Measurements from ENCODE around the gene SLC35B2.

DNA sequence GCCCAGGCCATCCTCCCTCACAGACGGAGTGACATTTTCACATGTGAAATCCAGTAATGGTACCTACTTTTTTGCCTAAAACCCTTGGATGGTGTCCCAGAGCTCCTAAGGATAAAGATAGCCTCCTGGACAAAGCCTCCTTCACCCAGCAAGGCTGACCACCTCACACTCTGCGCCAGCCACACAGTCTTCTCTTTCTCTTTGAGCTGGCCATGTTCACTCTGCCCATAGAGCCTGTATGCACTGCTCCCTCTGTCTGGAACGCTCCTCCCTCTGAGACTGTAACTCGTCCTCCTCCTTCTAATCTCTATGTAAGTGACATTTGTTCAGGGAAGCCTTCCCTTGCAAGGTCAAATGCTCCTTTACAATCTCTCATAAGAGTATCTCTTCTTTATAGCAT, 27.5 kb upstream of the SLC35B2 start:
- TF ChIP-seq, protein P1, sequence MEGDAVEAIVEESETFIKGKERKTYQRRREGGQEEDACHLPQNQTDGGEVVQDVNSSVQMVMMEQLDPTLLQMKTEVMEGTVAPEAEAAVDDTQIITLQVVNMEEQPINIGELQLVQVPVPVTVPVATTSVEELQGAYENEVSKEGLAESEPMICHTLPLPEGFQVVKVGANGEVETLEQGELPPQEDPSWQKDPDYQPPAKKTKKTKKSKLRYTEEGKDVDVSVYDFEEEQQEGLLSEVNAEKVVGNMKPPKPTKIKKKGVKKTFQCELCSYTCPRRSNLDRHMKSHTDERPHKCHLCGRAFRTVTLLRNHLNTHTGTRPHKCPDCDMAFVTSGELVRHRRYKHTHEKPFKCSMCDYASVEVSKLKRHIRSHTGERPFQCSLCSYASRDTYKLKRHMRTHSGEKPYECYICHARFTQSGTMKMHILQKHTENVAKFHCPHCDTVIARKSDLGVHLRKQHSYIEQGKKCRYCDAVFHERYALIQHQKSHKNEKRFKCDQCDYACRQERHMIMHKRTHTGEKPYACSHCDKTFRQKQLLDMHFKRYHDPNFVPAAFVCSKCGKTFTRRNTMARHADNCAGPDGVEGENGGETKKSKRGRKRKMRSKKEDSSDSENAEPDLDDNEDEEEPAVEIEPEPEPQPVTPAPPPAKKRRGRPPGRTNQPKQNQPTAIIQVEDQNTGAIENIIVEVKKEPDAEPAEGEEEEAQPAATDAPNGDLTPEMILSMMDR (IDR thresholded peaks at IDR 0.05; ENCODE audit: low read depth, low read length, missing input control), result no peak
- no peak for TF ChIP-seq GABPA (IDR thresholded peaks at IDR 0.05 in 1 of 2, conservative IDR thresholded peaks at IDR 0.05 in 1 of 2)
- no peak for TF ChIP-seq EGR1 (IDR thresholded peaks at IDR 0.05; ENCODE audit: low read depth in 2 of 2)
- TF ChIP-seq TAF1 (conservative IDR thresholded peaks at IDR 0.05), result no peak
